Measurements from ENCODE around the gene ARHGAP6. TPM values are rescaled to one million over a fixed set of nuclear protein-coding genes. Genes with fewer than 3 reads are reported as not detected.
A peak's percentile ranks its signal among the peaks of the same experiment; 100 is the strongest.

Gene ARHGAP6
- total RNA-seq, 4 donors from 2014 or later = 49.2 to 63.8 (median 51.5) TPM

DNA sequence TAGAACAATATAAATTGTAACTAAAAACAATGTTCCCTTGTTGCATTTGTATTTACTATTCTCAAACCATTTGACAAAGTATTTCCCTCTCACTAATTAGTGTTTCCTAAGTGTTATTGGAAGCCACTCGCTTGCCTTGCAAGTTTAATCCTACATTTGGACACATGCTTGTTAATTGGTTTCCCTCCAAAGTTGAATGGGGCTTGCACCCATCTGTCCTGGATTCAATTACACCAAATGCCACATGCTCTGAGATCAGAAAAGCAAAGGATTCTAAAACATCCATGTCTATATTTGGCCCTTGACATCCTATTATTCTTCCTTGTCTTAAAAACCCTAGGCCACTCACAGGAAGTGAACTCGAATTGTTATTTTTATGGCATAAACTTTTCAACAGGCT, 225.9 kb downstream of the ARHGAP6 start:
- no peaks in the 10 kb centered on the region for H3K36me3 ChIP-seq
- no peaks in the 10 kb centered on the region for H3K9me3 ChIP-seq
- intact Hi-C loops (cut with DNase I) = no loop called here
- peaks cover 9 to 15% of the 10 kb centered on the region in 2 donors for H3K4me1 ChIP-seq
- H3K27ac ChIP-seq = peak overlapping the region in 2 of 3 donors; percentile 69 to 74
- no peaks in the 10 kb centered on the region for H3K27me3 ChIP-seq
- no peak overlapping the region for H3K4me3 ChIP-seq (replicated peaks in 1 of 3)
- WGBS, 2 donors = 84 to 88% methylated on average over 2 of the region's 2 CpGs
- DNase-seq = no peak
- TF ChIP-seq, protein P1, sequence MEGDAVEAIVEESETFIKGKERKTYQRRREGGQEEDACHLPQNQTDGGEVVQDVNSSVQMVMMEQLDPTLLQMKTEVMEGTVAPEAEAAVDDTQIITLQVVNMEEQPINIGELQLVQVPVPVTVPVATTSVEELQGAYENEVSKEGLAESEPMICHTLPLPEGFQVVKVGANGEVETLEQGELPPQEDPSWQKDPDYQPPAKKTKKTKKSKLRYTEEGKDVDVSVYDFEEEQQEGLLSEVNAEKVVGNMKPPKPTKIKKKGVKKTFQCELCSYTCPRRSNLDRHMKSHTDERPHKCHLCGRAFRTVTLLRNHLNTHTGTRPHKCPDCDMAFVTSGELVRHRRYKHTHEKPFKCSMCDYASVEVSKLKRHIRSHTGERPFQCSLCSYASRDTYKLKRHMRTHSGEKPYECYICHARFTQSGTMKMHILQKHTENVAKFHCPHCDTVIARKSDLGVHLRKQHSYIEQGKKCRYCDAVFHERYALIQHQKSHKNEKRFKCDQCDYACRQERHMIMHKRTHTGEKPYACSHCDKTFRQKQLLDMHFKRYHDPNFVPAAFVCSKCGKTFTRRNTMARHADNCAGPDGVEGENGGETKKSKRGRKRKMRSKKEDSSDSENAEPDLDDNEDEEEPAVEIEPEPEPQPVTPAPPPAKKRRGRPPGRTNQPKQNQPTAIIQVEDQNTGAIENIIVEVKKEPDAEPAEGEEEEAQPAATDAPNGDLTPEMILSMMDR (IDR thresholded peaks at IDR 0.05) = no peak
- TF ChIP-seq POLR2A (IDR thresholded peaks at IDR 0.05) = no peak

DNA sequence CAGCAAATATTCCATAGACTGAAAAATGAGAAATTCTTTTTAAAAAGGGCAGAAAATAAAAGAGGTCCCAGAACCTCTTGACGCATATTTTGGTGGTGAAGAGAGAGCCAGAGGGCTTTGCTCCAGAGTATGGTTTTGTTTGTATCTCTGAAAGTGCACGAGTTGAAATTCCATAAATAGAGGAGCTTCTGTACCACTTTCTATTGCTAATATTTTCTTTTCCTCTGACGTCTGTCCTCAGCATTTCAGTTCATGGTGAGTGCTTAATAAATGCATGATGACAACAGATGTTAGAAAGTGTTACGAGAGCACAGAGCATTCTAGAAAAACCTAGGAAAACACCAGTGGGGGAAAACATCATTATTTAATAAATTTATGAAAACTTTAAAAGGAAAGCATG, 227.0 kb downstream of the ARHGAP6 start:
- TF ChIP-seq POLR2A (IDR thresholded peaks at IDR 0.05) = no peak
- TF ChIP-seq, protein P1 (IDR thresholded peaks at IDR 0.05) = no peak
- no peaks in the 10 kb centered on the region for H3K36me3 ChIP-seq
- H3K4me3 ChIP-seq (replicated peaks in 1 of 3) = no peak overlapping the region
- peaks cover 9 to 15% of the 10 kb centered on the region in 2 donors for H3K4me1 ChIP-seq
- no peaks in the 10 kb centered on the region for H3K27me3 ChIP-seq
- DNase-seq = no peak
- WGBS, 2 donors = 19 to 25% methylated on average over 4 of the region's 4 CpGs
- H3K9me3 ChIP-seq = no peaks in the 10 kb centered on the region
- intact Hi-C loops (cut with DNase I) = no loop called here
- peak overlapping the region; percentile 69 to 74 (median 69) for H3K27ac ChIP-seq

GRCh38 chrX:11438380-11438723, 227.4 kb downstream of the ARHGAP6 start:
- Histone ChIP-seq H3K4me1 (peaks cover 9 to 15% of the 10 kb centered on the region in 2 donors), H3K36me3 (no peaks in the 10 kb centered on the region), H3K9me3 (no peaks in the 10 kb centered on the region), H3K27me3 (no peaks in the 10 kb centered on the region), H3K27ac (peak overlapping the region; percentile 69 to 74 (median 69)), H3K4me3 (replicated peaks in 1 of 3) (no peak overlapping the region)
- TF ChIP-seq, protein P1 (IDR thresholded peaks at IDR 0.05) = no peak
- TF ChIP-seq POLR2A (IDR thresholded peaks at IDR 0.05) = no peak
- DNase-seq = no peak
- intact Hi-C loops (cut with DNase I) = no loop called here
- WGBS, 2 donors = 85% methylated on average over 2 of the region's 2 CpGs

DNA sequence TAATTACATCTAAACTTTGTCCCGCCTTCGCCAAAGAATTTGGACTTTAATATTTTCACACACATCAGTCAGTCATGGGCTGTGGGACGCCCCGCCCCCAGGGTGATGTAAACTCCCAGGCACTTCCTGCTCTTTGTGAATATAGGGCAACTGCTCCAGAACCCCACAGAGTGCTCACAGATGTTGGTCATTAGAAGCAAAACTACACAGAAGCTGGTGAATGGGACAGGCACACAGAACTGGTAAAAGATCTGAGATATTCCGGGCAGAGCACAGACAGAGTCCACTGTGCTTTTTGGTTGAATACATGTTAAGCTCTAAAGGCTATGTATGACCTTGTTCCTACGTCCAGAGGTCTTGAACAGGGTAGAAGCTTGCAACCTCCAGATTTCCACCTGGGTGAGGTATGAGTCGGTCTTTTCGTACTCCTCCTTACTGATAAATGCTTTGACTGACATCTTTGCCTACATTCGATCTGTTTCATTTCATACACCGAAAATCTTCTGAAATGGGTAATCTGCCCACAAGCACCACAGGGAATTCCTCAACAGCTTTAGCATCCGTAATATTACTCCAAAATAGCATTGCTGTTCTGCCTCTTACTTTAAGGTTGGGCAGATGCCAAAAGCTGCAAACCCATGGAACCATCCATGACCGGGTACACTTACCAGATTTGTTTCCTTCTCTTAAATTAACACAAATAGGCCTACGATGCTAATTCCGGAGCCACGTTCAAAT, 227.9 kb downstream of the ARHGAP6 start:
- Histone ChIP-seq H3K27ac (peak overlapping the region; percentile 69 to 74 (median 69)), H3K4me1 (peaks cover 9 to 15% of the 10 kb centered on the region in 2 donors), H3K4me3 (replicated peaks in 1 of 3) (no peak overlapping the region), H3K36me3 (no peaks in the 10 kb centered on the region), H3K9me3 (no peaks in the 10 kb centered on the region), H3K27me3 (no peaks in the 10 kb centered on the region)
- WGBS, 2 donors = 73 to 85% methylated on average over 15 of the region's 15 CpGs
- TF ChIP-seq, protein P1 (IDR thresholded peaks at IDR 0.05) = no peak
- TF ChIP-seq POLR2A (IDR thresholded peaks at IDR 0.05) = no peak
- DNase-seq = peak in 1 of 2 donors; percentile 12
- intact Hi-C loops (cut with DNase I) = no loop called here

DNA sequence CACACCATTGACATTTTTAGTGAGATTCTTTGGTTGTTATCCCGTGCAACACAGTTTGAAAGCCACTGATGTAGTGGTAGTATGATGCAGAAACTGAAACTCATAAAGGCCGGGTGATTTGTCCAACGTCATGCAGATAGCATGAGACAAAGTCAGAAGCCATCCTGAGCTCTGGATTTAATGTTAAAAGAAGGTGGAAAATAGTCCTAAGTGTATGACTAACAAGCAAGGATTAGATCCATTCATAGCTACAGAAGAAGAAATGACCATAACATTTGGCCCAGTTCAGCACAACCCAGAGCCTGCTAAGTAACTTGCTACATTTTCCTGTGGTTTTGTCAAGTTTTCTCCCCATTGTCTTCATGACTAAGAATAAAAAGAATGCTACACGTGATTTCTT, 230.2 kb downstream of the ARHGAP6 start:
- Histone ChIP-seq H3K4me1 (peaks cover 9 to 15% of the 10 kb centered on the region in 2 donors), H3K4me3 (replicated peaks in 1 of 3) (no peak overlapping the region), H3K27me3 (no peaks in the 10 kb centered on the region), H3K27ac (no peak overlapping the region), H3K36me3 (no peaks in the 10 kb centered on the region), H3K9me3 (no peaks in the 10 kb centered on the region)
- intact Hi-C loops (cut with DNase I) = no loop called here
- 75 to 84% methylated on average over 4 of the region's 4 CpGs for WGBS, 2 donors
- TF ChIP-seq, protein P1 (IDR thresholded peaks at IDR 0.05) = no peak
- no peak for TF ChIP-seq POLR2A (IDR thresholded peaks at IDR 0.05)
- DNase-seq = no peak

All from thyroid gland (tissue), 4 donors.